Gastroesophageal sphincter (tissue), 4 donors: Measurements from ENCODE around the gene PLA2G4A. TPM values are rescaled to one million over a fixed set of nuclear protein-coding genes. Genes with fewer than 3 reads are reported as not detected.

Source experiments
- ATAC-seq: fragments of 150-250 bp; one replicate; pipeline ENCODE4 v1.9.1; 2016; ENCODE audit warnings: mild to moderate bottlenecking, moderate library complexity
- H3K27ac ChIP-seq, 4 donors: fragments of 200-600 bp; sonication (generic) in 3 of 4; 1 replicate in 3 of 4; 2 replicates in 1 of 4; pipeline ENCODE4 v1.5.1; 2016 to 2019
- H3K27me3 ChIP-seq: fragments of 200-600 bp; sonication (generic); one replicate; pipeline ENCODE4 v1.5.1; 2019
- H3K36me3 ChIP-seq, 2 donors: fragments of 200-600 bp; sonication (generic); one replicate each; pipeline ENCODE4 v1.5.1; 2019; ENCODE audit warnings: control low read depth in 1 of 2
- H3K4me1 ChIP-seq, 3 donors: fragments of 200-600 bp; sonication (generic); 1 replicate in 2 of 3; 2 replicates in 1 of 3; pipeline ENCODE4 v1.5.1; 2016 to 2019; ENCODE audit warnings: control low read depth in 2 of 3
- H3K4me3 ChIP-seq, 2 donors: fragments of 200-600 bp; sonication (generic); one replicate each; pipeline ENCODE4 v1.5.1; 2019; ENCODE audit warnings: mild to moderate bottlenecking in 1 of 2, moderate library complexity in 1 of 2
- H3K9me3 ChIP-seq, 3 donors: fragments of 200-600 bp; sonication (generic); one replicate each; pipeline ENCODE4 v1.5.1; 2017 to 2019; ENCODE audit warnings: control low read depth in 2 of 3
- EP300 ChIP-seq: sonication (generic); formaldehyde crosslinking; IDR thresholded peaks from one replicate; pipeline ENCODE4 v1.6.1; 2017; ENCODE audit warnings: antibody characterized with exemption, mild to moderate bottlenecking
- POLR2A ChIP-seq, 2 donors: fragments of 450-650 bp; IDR thresholded peaks; one replicate each; pipeline ENCODE4 v1.6.1; 2017; ENCODE audit warnings: antibody characterized with exemption in 2 of 2, mild to moderate bottlenecking in 2 of 2, moderate library complexity in 1 of 2
- POLR2AphosphoS5 ChIP-seq: sonication (generic); formaldehyde crosslinking; IDR thresholded peaks from one replicate; pipeline ENCODE4 v1.6.1; 2017; ENCODE audit warnings: antibody characterized with exemption
- WGBS, 2 donors: methylation state at CpG; one replicate each; pipeline ENCODE4 v1.1.5; 2018; ENCODE audit warnings: low coverage in 1 of 2; 5-methylcytosine and 5-hydroxymethylcytosine counted together
- total RNA-seq, 4 donors: library from RNA; depleted of rRNA; stranded (reverse); fragments of >200 nt; gene quantifications; one replicate each; pipeline ENCODE4 v1.1.0, GENCODE V29; 2016
- TF ChIP-seq, protein P1 (sequence below), 4 experiments: fragments of 200-600 bp in 2 of 4; fragments of 450-650 bp in 2 of 4; sonication (generic) in 1 of 4; IDR thresholded peaks; one replicate each; pipeline ENCODE4 v1.5.1; 2017 to 2019; ENCODE audit warnings: antibody characterized with exemption in 4 of 4, mild to moderate bottlenecking in 2 of 4, moderate library complexity in 2 of 4

Gene PLA2G4A
- total RNA-seq, 4 donors from 2014 or later: 3.6 to 9.7 (median 5.0) TPM

DNA sequence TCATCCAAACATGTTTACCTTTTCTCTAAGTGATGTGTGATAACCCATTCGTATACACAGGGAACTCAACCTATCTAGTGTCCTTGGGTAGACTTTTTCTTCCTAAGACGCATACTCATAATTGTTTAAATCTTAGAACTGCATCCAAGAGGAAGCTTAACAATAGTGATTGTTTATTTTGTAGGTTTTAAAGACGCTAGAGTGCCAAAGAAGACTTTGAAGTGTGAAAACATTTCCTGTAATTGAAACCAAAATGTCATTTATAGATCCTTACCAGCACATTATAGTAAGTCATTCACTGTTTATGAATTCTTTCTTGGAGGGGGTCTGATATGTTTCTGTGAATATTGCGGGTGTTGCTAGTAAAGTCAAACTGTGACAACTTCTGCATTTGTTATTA lies 25.4 kb downstream of the PLA2G4A start:
- Histone ChIP-seq H3K9me3 (no peaks in the 10 kb centered on the region), H3K4me3 (no peak overlapping the region), H3K27me3 (no peaks in the 10 kb centered on the region), H3K36me3 (no peaks in the 10 kb centered on the region), H3K27ac (no peak overlapping the region), H3K4me1 (peaks cover 0 to 4% (median 0%) of the 10 kb centered on the region in 3 donors)
- no peak for ATAC-seq
- TF ChIP-seq EP300 (no peak), POLR2AphosphoS5 (no peak), POLR2A (IDR thresholded peaks at IDR 0.05) (no peak)
- TF ChIP-seq, protein P1, sequence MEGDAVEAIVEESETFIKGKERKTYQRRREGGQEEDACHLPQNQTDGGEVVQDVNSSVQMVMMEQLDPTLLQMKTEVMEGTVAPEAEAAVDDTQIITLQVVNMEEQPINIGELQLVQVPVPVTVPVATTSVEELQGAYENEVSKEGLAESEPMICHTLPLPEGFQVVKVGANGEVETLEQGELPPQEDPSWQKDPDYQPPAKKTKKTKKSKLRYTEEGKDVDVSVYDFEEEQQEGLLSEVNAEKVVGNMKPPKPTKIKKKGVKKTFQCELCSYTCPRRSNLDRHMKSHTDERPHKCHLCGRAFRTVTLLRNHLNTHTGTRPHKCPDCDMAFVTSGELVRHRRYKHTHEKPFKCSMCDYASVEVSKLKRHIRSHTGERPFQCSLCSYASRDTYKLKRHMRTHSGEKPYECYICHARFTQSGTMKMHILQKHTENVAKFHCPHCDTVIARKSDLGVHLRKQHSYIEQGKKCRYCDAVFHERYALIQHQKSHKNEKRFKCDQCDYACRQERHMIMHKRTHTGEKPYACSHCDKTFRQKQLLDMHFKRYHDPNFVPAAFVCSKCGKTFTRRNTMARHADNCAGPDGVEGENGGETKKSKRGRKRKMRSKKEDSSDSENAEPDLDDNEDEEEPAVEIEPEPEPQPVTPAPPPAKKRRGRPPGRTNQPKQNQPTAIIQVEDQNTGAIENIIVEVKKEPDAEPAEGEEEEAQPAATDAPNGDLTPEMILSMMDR (IDR thresholded peaks at IDR 0.05): no peak
- 66% methylated on average over 4 of the region's 4 CpGs for WGBS, 2 donors

DNA sequence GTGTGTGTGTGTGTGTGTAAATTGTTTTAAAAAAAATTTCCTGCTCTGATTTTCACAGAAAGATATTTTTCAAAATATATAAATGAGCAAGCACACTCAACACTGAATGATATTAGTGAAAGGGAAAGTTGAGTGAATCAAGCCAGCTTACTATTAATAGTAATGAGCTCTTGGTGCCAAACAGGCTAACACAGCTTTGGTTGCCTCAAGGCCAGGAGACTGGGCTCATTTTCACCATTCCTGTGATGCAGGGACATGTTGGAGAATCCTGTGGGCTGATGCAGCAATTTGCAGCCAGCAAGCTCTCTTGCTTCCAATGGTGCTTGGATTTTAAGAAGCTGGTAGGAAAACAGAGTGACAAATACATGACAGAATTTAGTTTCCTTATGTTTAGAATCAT lies 30.2 kb downstream of the PLA2G4A start:
- no peak overlapping the region for H3K27ac ChIP-seq
- no peaks in the 10 kb centered on the region for H3K27me3 ChIP-seq
- peaks cover 0 to 10% (median 0%) of the 10 kb centered on the region in 3 donors for H3K4me1 ChIP-seq
- TF ChIP-seq POLR2A (IDR thresholded peaks at IDR 0.05) (no peak), EP300 (no peak), POLR2AphosphoS5 (no peak)
- TF ChIP-seq, protein P1 (IDR thresholded peaks at IDR 0.05): no peak
- ATAC-seq: no peak
- no peaks in the 10 kb centered on the region for H3K9me3 ChIP-seq
- H3K4me3 ChIP-seq: no peak overlapping the region
- no peaks in the 10 kb centered on the region for H3K36me3 ChIP-seq

DNA sequence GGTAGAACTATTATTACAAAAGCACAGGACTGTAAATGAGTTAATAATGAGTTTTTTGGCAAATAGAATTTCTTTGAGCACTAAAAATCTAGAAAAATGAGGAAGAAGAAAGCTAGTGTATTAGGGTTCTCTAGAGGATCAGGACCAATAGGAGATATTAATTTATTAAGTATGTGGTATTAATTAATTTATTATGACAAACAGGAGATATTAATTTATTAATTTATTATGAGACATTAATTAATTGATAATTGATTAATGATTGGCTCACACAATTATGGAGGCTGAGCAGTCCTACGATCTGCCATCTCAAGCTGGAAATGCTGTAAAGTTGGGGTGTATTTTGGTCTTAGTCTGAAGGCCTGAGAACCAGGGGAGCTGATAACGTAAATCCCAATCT lies 31.2 kb downstream of the PLA2G4A start:
- 75 to 100% methylated on average over 2 of the region's 2 CpGs for WGBS, 2 donors
- TF ChIP-seq POLR2A (IDR thresholded peaks at IDR 0.05): no peak
- TF ChIP-seq EP300: no peak
- TF ChIP-seq, protein P1 (IDR thresholded peaks at IDR 0.05): no peak
- no peak for TF ChIP-seq POLR2AphosphoS5
- Histone ChIP-seq H3K36me3 (no peaks in the 10 kb centered on the region), H3K27ac (no peak overlapping the region), H3K4me3 (no peak overlapping the region), H3K9me3 (no peaks in the 10 kb centered on the region), H3K4me1 (peaks cover 0 to 10% (median 0%) of the 10 kb centered on the region in 3 donors), H3K27me3 (no peaks in the 10 kb centered on the region)
- ATAC-seq: no peak

DNA sequence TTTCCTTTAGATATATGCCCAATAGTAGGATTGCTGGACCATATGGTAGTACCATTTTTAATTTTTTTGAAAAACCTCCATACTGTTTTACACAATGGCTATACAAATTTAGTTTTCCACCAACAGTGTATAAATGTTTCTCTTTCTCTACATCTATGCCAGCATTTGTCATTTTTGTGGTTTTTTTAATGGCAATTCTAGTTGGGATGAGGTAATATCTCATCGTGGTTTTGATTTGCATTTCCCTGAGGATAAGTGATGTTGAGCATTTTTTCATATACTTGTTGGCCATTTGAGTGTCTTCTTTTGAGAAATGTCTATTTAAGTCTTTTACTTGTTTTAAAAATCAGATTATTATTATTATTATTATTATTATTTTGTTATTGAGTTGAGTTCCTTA lies 35.5 kb downstream of the PLA2G4A start:
- no peak overlapping the region for H3K4me3 ChIP-seq
- WGBS, 2 donors: 80 to 100% methylated on average over 1 of the region's 1 CpG
- TF ChIP-seq POLR2AphosphoS5 (no peak), EP300 (no peak), POLR2A (IDR thresholded peaks at IDR 0.05) (no peak)
- TF ChIP-seq, protein P1 (IDR thresholded peaks at IDR 0.05): no peak
- no peaks in the 10 kb centered on the region for H3K9me3 ChIP-seq
- no peaks in the 10 kb centered on the region for H3K27me3 ChIP-seq
- no peak for ATAC-seq
- H3K36me3 ChIP-seq: no peaks in the 10 kb centered on the region
- no peak overlapping the region for H3K27ac ChIP-seq
- peaks cover 0 to 5% (median 0%) of the 10 kb centered on the region in 3 donors for H3K4me1 ChIP-seq

DNA sequence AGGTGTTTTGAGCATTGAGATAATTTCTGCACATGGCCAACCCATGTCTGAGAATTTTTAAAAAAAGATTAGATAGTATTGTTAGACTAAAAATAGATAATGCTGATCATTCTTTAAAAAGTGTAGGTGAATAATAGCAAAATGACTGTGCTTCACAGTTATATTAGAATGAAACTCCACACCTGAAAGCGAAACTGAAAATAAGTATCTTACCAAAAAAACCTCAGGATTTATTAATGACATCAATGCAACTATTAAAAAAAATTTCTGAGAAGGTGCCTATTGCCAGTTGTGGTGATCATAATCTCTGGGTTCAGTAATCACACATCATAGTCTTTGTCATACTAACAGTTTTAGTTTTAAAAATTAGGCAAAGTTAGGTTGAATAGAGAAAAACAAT lies 36.5 kb downstream of the PLA2G4A start:
- WGBS, 2 donors: 89 to 100% methylated on average over 1 of the region's 1 CpG
- no peaks in the 10 kb centered on the region for H3K9me3 ChIP-seq

More for the DNA sequence above, 36.5 kb downstream of the PLA2G4A start:
- H3K4me1 ChIP-seq: no peaks in the 10 kb centered on the region
- no peaks in the 10 kb centered on the region for H3K36me3 ChIP-seq
- no peak for TF ChIP-seq POLR2A (IDR thresholded peaks at IDR 0.05)
- TF ChIP-seq, protein P1 (IDR thresholded peaks at IDR 0.05): no peak
- no peak for TF ChIP-seq POLR2AphosphoS5
- no peak for TF ChIP-seq EP300
- no peak overlapping the region for H3K4me3 ChIP-seq
- no peak for ATAC-seq
- H3K27me3 ChIP-seq: no peaks in the 10 kb centered on the region
- no peak overlapping the region for H3K27ac ChIP-seq
